Peyer's patch (tissue), 4 donors: ENCODE data around the gene FUT2. TPM values are rescaled to one million over a fixed set of nuclear protein-coding genes. Genes with fewer than 3 reads are reported as not detected.

Source experiments
- DNase-seq, 3 donors: peaks; one replicate each; pipeline ENCODE4 v3.0.0-alpha.2; 2017 to 2019
- H3K27ac ChIP-seq, 4 donors: fragments of 200-600 bp; sonication (generic); one replicate each; pipeline ENCODE4 v1.5.1; 2016 to 2019
- H3K27me3 ChIP-seq, 2 donors: fragments of 200-600 bp; sonication (generic); one replicate each; pipeline ENCODE4 v1.5.1; 2019
- H3K36me3 ChIP-seq, 3 donors: fragments of 200-600 bp; sonication (generic); one replicate each; pipeline ENCODE4 v1.5.1; 2016 to 2019
- H3K4me1 ChIP-seq, 4 donors: fragments of 200-600 bp; sonication (generic); one replicate each; pipeline ENCODE4 v1.5.1; 2016 to 2019
- H3K4me3 ChIP-seq, 4 donors: fragments of 200-600 bp; sonication (generic); 1 replicate in 3 of 4; 2 replicates in 1 of 4; pipeline ENCODE4 v1.5.1; 2016 to 2019; ENCODE audit warnings: mild to moderate bottlenecking in 1 of 4
- H3K9me3 ChIP-seq, 4 donors: fragments of 200-600 bp; sonication (generic); one replicate each; pipeline ENCODE4 v1.5.1; 2016 to 2019; ENCODE audit warnings: mild to moderate bottlenecking in 1 of 4
- POLR2A ChIP-seq, 2 donors: fragments of 450-650 bp; IDR thresholded peaks; one replicate each; pipeline ENCODE4 v1.5.1; 2017; ENCODE audit warnings: antibody characterized with exemption in 2 of 2, mild to moderate bottlenecking in 2 of 2, moderate library complexity in 2 of 2
- total RNA-seq, 4 donors: library from RNA; depleted of rRNA; stranded (reverse); fragments of >200 nt; gene quantifications; one replicate each; pipeline ENCODE4 v1.1.0, GENCODE V29; 2016
- TF ChIP-seq, protein P1 (sequence below), 6 experiments: fragments of 450-650 bp in 4 of 6; fragments of 200-600 bp in 2 of 6; sonication (generic) in 1 of 6; IDR thresholded peaks; one replicate each; pipeline ENCODE4 v1.5.1; 2017 to 2019; ENCODE audit warnings: antibody characterized with exemption in 6 of 6, mild to moderate bottlenecking in 3 of 6, moderate library complexity in 1 of 6

FUT2 gene
- total RNA-seq, 4 donors from 2014 or later, result 11.6 to 91.6 (median 53.8) TPM

DNA sequence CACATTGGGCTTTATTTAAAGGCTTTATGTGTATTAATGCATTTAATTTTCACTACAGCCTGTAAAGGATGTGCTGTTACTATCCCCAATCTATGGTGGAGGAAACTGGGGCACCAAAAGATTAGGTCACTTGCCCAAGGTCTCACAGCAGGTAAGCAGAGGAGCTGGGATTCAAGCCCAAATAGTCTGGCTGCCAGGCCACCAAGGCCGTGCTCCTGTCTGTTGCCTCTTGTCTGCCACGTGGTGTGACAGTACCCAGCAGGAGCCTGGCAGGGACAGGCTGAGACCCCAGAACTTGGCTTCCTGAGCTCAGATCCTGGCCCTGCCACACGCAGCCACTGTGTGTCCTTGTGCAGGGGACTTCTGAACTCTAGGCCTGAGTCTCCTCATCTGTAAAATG lies 27.4 kb upstream of the FUT2 start:
- H3K36me3 ChIP-seq, result no peaks in the 10 kb centered on the region
- no peak for DNase-seq
- H3K27ac ChIP-seq, result no peak overlapping the region
- H3K4me3 ChIP-seq, result no peak overlapping the region
- H3K27me3 ChIP-seq, result no peaks in the 10 kb centered on the region
- TF ChIP-seq, protein P1, sequence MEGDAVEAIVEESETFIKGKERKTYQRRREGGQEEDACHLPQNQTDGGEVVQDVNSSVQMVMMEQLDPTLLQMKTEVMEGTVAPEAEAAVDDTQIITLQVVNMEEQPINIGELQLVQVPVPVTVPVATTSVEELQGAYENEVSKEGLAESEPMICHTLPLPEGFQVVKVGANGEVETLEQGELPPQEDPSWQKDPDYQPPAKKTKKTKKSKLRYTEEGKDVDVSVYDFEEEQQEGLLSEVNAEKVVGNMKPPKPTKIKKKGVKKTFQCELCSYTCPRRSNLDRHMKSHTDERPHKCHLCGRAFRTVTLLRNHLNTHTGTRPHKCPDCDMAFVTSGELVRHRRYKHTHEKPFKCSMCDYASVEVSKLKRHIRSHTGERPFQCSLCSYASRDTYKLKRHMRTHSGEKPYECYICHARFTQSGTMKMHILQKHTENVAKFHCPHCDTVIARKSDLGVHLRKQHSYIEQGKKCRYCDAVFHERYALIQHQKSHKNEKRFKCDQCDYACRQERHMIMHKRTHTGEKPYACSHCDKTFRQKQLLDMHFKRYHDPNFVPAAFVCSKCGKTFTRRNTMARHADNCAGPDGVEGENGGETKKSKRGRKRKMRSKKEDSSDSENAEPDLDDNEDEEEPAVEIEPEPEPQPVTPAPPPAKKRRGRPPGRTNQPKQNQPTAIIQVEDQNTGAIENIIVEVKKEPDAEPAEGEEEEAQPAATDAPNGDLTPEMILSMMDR (IDR thresholded peaks at IDR 0.05), result no peak
- no peak for TF ChIP-seq POLR2A (IDR thresholded peaks at IDR 0.05)
- no peaks in the 10 kb centered on the region for H3K4me1 ChIP-seq
- no peaks in the 10 kb centered on the region for H3K9me3 ChIP-seq

DNA sequence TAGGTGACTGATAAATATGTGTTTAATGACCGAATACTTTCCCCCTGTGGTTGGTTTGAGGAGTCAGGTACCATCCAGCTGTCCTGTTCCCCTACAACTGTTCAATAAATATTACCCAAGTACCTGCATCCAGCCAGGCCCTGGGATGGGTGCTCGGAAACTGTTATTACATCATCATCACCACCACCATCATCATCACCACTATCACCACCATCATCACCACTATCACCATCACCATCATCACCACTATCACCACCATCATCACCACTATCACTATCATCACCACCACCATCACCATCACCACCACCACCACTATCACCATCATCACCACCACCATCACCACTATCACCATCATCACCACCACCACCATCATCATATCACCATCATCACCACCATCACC lies 27.0 kb upstream of the FUT2 start:
- Histone ChIP-seq H3K9me3 (no peaks in the 10 kb centered on the region), H3K4me1 (no peaks in the 10 kb centered on the region), H3K27ac (no peak overlapping the region), H3K36me3 (no peaks in the 10 kb centered on the region), H3K27me3 (no peaks in the 10 kb centered on the region), H3K4me3 (no peak overlapping the region)
- DNase-seq, result no peak
- no peak for TF ChIP-seq POLR2A (IDR thresholded peaks at IDR 0.05)
- TF ChIP-seq, protein P1 (IDR thresholded peaks at IDR 0.05), result no peak

DNA sequence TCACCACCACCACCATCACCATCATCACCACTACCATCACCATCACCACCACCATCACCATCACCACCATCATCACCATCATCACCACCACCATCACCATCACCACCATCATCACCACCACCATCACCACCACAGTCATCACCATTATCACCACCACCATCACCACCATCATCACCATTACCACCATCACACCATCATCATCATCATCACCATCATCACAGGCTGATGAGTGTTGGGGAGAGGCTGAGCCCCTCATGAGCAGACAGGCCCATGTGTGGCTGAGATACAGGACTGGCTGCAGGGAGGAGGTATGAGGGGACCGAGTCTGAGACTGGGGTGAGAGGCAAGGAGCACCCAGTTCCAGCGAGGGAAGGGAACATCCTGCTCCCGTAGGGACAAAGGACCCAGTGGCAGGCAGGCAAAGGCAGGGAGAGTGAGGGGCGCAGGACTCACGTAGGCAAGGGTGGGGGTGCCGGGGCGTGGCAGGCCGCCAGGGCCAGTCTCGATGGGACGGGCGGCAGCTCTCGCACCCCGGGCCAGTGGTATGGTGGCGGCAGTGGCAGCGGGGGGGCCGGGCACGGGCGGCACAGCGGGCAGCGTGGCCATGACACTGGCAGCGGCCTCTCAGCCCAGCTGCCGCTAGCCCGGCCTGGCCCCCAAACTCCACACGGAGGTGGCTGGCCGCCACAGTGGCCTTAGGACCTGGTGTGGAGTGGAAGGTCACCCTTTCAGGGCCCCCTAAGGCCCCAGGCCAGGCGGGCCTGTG lies 25.7 kb upstream of the FUT2 start:
- no peak for DNase-seq
- Histone ChIP-seq H3K4me1 (peaks cover 0 to under 1% (median 0%) of the 10 kb centered on the region in 4 donors), H3K4me3 (no peak overlapping the region), H3K27ac (no peak overlapping the region), H3K9me3 (no peaks in the 10 kb centered on the region), H3K36me3 (no peaks in the 10 kb centered on the region), H3K27me3 (no peaks in the 10 kb centered on the region)
- TF ChIP-seq POLR2A (IDR thresholded peaks at IDR 0.05), result no peak
- TF ChIP-seq, protein P1 (IDR thresholded peaks at IDR 0.05), result no peak

DNA sequence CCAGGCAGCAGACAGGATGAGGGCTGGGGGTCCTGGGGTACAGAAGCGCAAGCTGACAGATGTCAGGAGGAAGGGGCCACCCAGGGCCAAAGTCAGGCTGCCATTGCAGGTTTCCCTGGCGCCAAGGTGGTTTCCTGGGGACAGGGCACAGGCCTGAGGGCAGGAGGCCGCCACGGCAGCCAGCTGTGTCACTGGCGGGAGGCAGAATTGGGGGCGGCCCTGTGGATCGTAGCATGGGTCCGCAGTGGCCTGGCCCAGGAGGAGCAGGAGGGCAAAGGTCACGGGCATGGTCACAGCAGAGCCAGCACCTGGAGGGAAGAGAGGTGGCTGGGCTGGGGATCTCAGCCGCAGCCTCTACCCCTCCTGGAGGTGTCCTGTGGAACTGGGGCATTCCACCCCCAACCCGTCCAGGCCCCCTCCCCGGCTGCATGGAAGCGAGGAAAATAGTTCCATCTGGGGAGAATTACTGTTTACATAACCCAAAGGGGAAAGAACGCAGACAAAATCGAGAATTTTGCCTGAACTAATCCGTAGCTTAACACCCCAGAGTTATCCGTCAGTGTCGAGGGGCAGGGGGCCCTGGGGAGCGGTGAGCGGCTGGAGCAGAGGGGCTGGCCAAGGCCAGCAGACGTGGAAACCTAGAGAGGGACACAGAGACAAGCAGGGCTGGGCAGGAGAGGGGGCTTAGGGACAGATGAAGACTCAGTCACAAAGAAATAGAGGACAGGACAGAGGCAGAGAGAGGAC lies 24.9 kb upstream of the FUT2 start:
- Histone ChIP-seq H3K9me3 (no peaks in the 10 kb centered on the region), H3K4me1 (peaks cover 0 to 8% (median 0%) of the 10 kb centered on the region in 4 donors), H3K4me3 (no peak overlapping the region), H3K36me3 (no peaks in the 10 kb centered on the region), H3K27ac (no peak overlapping the region), H3K27me3 (no peaks in the 10 kb centered on the region)
- TF ChIP-seq, protein P1 (IDR thresholded peaks at IDR 0.05), result no peak
- no peak for TF ChIP-seq POLR2A (IDR thresholded peaks at IDR 0.05)
- DNase-seq, result no peak

DNA sequence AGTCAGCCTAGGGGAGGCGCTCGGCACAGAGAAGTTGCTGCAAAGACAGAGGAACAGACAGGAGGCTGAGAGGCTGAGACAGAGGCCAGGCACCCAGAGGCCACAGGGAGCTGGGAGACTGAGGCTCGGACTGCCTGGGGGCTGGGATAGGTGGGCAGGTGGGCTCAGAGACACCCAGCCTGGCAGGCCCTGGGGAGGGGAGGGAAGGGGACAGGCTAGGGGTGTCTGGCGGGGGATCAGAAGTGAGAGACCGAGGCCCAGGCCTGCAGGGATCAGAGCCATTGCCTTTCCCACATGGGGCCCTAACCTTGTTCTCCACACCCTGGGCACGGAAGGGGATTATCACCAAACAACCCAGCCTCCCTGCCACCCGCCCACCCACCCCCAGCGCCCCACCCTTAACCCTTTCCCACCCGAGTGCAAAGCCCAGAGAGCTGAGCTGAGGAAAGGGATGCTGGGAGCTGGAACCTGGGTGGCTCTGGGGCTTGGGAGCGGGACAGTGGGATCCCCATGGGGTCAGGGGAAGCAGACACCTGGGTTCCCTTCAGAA lies 24.2 kb upstream of the FUT2 start:
- Histone ChIP-seq H3K27me3 (no peaks in the 10 kb centered on the region), H3K4me1 (peaks cover 0 to 8% (median 0%) of the 10 kb centered on the region in 4 donors), H3K9me3 (no peaks in the 10 kb centered on the region), H3K27ac (no peak overlapping the region), H3K4me3 (no peak overlapping the region), H3K36me3 (no peaks in the 10 kb centered on the region)
- no peak for DNase-seq
- no peak for TF ChIP-seq POLR2A (IDR thresholded peaks at IDR 0.05)
- TF ChIP-seq, protein P1 (IDR thresholded peaks at IDR 0.05), result no peak
